NCI-H82 treated with DMSO at 0.1 percent for 48 hours (cell line): ENCODE measurements around the gene HOTAIR.

ENCODE experiments used
- DNase-seq: peaks from one replicate; lab custom pipeline; 2025; ENCODE audit not compliant: unreplicated experiment; lab: John Stamatoyannopoulos, UW

Gene HOTAIR

GRCh38 chr12:53963005-53963404 is 11.7 kb downstream of the HOTAIR start:
- no peak for DNase-seq

DNA sequence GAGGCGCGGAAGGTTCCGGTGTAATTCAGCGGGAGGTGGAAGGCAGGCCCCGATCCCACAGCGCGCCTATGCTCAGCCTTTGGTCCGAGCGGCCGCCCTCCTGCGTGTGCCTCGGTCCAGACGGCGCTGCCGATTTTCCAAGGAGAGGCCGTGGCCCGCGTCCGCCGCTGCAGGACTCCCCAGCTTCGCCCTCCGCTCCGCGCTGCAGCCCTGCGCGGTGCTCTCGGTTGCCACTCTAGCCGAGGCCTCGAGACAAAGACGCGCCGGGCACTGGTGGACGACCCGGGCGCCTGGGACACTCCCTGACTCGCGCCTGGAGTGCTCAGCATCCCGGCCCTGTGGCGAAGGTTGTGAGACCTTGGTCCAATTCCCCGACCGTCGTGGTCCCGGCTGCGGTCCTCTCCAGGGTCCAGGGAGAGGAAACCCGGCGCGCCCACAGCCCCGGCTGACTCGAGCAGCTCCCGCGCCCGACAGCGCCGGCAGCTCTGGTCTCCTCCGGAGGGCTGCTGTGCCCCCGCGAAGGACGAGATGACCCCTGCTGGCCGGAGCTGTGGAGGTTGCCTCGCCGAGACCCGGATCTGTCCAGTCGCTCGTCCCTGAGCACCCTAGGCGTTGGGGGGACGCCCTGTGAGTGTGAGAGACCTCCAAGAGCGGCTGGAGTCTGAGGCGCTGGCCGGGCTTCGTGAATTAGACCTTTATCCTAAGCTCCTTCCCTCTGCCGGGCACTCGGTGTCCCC is 13.6 kb downstream of the HOTAIR start:
- DNase-seq, result no peak

- no peak for DNase-seq
Observed at GRCh38 chr12:53960187-53961024, 14.3 kb downstream of the HOTAIR start.

DNA sequence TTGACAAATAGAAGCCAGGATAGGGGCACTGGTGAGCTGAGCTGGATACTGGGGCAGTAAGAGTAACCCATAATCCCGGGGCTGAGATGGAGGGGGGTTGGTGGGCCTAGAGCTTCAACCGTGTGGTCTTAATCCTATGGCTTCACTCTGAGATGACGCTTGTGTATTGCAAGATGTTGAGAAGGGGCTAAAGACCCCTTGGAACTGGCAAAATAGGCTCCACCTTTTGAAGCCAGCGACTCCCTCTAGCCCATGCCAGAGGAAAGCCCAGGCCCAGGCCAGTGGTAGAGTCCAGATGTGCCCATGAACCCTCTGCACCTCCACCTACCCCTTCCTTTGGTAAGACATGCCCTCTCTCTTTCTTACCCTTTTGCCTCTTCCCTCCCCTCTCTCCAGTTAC is 15.4 kb downstream of the HOTAIR start:
- DNase-seq, result no peak

- no peak for DNase-seq
Observed at GRCh38 chr12:53958128-53958527, 16.6 kb downstream of the HOTAIR start.

DNA sequence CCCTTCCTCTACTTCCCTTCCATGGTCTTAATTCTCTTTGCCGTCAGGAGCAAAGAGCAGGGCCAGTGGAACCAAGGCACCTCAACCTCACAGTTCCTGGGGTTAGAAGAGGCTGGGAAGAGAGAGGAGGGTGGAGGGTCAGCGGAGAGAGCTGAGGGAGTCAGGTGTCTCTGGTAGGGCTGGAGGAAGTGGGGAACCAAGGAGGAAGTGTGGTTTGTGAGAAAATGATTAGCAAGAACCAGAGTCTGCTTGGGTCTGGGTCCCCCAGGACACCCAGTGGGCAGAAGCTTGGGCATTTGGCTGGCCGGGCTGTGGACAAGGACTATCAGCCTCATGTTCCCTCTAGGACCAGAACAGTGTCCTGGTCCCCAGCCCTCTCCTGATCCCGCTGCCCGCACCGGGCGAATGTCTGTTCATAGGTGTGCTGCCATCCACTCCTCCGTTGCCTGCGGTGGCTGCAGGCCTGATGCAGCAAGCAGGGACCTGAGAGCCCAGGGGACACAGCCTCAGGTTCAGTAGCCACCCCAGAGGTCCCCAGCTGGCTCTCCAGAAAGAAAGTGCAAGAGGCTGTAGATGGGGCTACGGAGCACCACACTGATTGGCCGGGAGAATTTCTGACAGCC is 17.7 kb downstream of the HOTAIR start:
- no peak for DNase-seq

DNA sequence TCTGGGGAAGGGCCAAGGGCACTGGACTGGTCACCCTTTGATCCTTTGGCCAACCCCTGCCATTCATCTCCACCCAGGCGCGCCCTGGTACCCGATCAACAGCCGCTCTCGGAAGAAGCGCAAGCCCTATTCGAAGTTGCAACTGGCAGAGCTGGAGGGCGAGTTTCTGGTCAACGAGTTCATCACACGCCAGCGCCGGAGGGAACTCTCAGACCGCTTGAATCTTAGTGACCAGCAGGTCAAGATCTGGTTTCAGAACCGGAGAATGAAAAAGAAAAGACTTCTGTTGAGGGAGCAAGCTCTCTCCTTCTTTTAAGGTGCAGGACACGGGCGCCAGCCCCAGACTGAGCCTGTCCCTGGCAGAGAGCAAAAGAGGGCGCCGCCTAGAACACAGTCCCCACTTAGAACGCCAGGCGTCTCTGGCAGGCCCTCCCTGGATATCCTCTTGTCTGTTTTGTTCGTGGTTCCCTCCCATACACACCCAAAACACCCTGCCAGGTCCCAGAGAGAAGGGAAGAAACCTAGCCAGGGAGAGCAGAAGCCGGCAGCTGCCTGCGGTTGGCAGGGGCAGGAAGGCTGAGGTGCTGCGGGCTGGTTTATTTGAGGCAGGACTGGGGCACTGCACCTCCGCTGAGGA is 18.4 kb downstream of the HOTAIR start:
- DNase-seq, result no peak

DNA sequence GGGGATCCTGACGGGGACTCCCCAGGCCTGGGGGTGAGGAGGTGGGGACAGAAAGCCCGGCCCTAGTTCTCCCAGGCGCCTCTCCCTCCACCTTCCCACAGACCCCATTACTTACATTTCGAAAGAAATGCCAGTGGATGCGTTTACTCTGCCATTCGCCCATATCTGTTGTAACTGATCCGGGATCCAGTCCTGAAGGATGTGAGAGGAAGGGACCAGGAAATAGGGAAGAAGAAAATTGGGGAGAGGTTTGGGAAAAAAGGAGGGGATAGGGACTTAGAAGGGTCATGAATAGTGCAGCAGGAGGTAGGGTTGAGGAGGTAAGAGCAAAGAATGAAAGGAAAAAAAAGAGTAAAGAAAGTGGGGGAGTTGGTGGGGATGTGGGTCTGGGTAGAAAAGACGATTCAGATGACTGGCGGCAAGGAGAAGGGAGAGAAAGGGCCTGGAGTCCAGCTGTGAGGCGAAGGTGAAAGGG is 18.9 kb downstream of the HOTAIR start:
- no peak for DNase-seq

DNA sequence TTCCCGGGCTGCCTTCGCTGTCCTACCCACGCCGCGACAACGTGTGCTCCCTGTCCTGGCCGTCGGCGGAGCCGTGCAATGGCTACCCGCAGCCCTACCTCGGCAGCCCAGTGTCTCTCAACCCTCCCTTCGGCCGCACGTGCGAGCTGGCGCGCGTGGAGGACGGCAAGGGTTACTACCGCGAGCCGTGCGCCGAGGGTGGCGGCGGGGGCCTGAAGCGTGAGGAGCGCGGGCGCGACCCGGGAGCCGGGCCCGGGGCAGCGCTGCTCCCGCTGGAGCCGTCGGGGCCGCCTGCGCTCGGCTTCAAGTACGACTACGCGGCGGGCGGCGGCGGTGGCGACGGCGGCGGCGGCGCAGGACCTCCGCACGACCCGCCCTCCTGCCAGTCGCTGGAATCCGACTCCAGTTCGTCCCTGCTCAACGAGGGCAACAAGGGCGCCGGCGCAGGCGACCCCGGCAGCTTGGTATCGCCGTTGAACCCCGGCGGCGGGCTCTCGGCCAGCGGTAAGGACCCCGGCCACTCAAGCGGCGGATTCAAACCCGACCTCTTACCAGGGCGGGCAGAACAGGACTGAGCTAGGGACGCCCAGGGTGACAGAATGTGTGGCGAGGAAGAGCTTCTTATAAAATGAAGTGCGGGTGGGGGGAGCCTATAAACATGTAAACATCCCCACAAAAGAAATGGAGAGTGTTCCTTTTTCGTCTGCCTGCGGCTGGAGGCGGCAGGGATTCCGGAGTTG is 19.5 kb downstream of the HOTAIR start:
- no peak for DNase-seq

- DNase-seq, result no peak
Observed at GRCh38 chr12:53954694-53955035, 20.1 kb downstream of the HOTAIR start, which contains the start of gene HOXC12. Gene HOXC12, plus strand, starts transcription at chr12:53954903. Its CDS starts 27 bp downstream, at chr12:53954930.

GRCh38 chr12:53953831-53954693 is 20.7 kb downstream of the HOTAIR start:
- no peak for DNase-seq

GRCh38 chr12:53952871-53953734 is 21.7 kb downstream of the HOTAIR start:
- DNase-seq, result no peak

- DNase-seq, result no peak
Observed at GRCh38 chr12:53952335-53952694, 22.4 kb downstream of the HOTAIR start.

DNA sequence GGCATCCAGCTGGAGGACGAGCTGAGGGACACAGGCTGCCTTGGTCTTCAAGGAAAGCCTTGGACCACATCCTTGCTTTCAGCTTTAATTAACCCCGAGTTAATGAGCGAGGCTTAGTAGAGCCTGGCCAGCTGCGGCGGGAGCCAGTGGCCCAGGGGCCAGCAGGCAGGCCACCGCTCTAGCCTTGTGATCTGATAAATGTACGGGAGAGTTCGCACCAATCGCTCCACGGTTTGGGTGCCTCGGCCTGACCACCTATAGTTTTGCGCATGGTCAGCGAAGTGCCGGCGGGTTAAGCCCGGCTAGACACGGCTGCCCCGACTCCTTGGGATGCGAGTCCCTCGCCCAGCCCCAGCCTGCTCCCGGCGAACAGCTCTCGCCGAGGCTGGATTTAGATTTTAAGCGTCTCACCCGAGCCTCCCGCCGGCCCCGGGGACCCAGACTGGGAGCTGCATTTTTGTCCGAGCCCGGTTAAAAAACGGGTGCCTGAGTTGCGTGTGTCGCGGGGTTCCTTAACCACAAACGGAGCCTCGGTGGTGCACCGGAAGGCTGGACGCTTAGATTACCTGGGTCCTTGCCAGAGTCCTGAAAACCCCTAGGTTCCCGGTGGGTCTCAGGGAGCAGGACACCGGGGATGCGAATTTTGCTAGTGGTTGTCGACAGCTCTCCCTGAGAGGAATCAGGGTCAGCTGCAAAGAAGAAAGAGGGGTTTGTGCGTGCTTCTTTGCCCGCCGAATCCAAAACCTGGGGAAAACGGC is 23.0 kb downstream of the HOTAIR start:
- DNase-seq, result no peak

GRCh38 chr12:53950789-53951576 is 23.8 kb downstream of the HOTAIR start:
- no peak for DNase-seq

GRCh38 chr12:53950437-53950773 is 24.3 kb downstream of the HOTAIR start:
- no peak for DNase-seq

DNA sequence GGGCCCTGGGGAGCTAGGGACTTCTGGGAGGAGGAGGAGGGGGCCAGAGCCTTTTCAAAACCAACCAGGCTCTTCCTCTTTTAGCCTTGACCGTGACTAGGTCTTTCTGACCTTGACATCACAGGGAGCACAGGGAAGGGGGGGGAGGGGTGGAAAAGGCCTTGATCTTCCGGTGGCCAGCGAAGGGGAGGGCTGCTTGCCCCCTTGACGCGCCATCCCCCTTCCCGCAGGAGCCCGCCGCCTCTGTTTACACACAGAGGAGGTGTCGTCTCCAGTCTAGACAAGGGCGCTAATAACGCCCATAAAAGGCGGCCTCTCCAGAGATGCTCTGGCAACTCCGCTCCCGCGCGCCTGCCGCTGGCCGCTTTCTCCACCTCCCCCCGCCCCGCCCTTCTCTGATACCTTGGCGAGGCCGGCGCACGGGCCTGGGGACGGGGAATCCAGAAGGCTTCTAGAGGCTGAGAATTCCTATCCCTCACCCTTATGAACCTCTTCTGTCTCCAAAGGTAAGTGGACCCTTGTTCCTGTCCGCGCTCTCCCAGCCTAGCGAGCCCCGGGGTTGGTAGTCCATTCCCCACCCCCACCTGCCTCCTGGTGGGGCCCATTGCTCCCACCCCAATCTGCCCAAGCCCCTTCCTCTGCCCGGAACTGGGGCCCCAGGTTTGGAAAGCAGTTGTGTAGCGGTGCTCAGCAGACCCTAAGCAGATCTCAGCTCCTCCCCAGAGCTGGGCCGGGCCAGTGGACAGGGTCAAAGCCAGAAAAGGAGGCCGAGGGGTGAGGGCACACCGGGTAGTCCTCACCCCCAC is 24.9 kb downstream of the HOTAIR start:
- no peak for DNase-seq
